Activated CD8-positive, alpha-beta memory T cell treated with anti-CD3 and anti-CD28 coated beads, Interleukin-2, amount 50 U/mL, for 24 hours (primary cell): Measurements from ENCODE around the gene TAS2R60.
"Not testable (repeated sequence)": the region's sequence is repeated elsewhere in the genome, so short reads cannot be mapped to it uniquely, and the experiment has no call there.

Experiments used
- DNase-seq: peaks from one replicate; pipeline ENCODE4 v3.0.0-alpha.2; 2020; ENCODE audit errors: extremely low read depth

Gene TAS2R60

DNA sequence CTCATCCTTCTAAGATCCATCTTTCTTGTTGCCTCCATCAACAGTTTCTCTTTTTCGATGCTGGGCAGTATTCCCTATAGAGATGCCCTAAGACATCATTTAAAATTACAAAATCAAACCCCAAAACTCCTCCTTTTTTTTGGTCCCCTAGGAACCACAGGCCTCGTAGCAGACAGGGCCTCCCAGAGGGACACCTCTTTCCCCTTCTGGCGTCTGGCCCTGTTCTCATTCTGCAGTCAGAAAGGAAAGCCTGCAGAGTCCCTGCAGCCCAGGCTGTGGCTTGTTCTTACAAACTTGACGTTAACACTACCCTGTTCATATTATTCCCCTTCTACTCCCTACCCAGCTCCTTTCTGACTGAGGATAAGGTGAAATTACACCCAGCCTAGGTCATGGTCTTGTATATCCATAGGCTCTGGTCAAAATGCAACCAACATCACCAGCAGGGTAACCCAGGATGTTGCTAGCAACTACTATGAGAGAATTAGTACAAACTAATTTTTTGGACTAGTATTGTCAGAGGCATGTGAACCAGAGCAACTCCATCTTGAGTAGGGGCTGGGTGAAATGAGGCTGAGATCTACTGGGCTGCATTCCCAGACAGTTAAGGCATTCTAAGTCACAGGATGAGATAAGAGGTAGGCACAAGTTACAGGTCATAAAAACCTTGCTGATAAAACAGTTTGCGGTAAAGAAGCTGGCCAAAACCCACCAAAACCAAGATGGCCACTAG, 31.1 kb upstream of the TAS2R60 start:
- no peak for DNase-seq

DNA sequence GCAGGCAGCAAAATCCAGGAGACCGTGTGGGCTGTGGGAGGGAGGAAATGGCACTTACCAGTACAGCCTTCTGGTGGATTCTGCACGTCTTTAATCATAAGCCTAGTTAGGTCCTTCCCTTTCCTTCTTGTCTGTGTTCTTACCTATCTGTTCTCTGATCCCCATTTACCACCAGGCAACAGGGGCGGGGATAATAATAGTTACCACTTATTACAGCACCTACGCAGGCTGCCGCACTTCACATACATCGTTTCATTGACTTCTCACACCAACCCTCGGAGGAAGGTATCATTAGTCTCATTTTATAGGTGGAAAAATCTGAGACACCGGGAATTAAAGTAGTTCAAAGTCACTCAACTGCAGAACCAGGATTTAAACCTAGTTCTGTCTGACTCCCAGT, 30.1 kb upstream of the TAS2R60 start:
- DNase-seq, result no peak

- DNase-seq, result not testable (repeated sequence)
Measured at GRCh38 chr7:143415209-143415608, 28.0 kb upstream of the TAS2R60 start.

- DNase-seq, result no peak
Measured at GRCh38 chr7:143415742-143416397, 27.4 kb upstream of the TAS2R60 start.

- DNase-seq, result no peak
Measured at GRCh38 chr7:143416565-143417149, 26.6 kb upstream of the TAS2R60 start.

- no peak for DNase-seq
Measured at GRCh38 chr7:143417734-143418383, 25.4 kb upstream of the TAS2R60 start.

- no peak for DNase-seq
Measured at GRCh38 chr7:143418681-143419458, 24.4 kb upstream of the TAS2R60 start.

GRCh38 chr7:143419880-143420279, 23.4 kb upstream of the TAS2R60 start:
- no peak for DNase-seq

DNA sequence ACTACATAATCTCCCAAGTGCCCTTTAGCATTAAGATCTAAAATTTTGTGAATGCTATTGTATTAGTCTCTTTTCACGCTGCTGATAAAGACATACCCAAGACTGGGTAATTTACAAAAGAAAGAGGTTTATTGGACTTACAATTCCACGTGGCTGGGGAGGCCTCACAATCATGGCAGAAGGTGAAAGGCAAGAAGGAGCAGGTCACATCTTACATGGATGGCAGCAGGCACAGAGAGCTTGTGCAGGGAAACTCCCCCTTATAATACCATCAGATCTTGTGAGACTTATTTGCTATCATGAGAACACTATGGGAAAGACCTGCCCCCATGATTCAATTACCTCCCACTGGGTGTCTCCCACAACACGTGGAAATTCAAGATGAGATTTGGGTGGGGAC, 22.6 kb upstream of the TAS2R60 start:
- not testable (repeated sequence) for DNase-seq

DNA sequence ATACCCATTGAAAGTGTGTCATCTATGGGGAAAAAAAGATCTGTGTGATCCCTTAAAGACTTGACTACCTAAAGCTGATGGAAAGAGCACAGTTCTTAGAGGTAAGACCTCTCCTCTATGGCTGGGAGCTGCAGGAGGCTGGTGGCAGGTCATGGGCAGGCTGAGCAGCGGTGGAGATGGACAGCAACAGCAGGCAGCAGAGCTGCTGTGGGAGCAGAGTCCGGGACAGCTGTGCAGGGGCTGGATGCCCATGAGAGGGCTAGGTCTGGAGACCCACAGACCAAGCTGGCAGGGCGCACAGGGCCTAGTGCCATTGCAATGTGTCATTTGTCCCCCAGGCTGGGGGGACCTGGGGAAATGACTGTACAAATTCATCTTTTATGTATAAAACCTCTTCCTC, 21.2 kb upstream of the TAS2R60 start:
- no peak for DNase-seq

DNA sequence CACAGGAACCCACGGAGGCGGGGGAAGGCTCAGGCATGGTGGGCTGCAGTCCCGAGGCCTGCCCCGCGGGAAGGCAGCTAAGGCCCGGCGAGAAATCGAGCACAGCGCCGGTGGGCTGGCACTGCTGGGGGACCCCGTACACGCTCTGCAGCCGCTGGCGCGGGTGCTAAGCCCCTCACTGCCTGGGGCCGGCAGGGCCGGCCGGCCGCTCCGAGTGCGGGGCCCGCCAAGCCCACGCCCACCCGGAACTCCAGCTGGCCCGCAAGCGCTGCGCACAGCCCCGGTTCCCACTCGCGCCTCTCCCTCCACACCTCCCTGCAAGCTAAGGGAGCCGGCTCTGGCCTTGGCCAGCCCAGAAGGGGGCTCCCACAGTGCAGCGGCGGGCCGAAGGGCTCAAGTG, 18.8 kb upstream of the TAS2R60 start:
- not testable (repeated sequence) for DNase-seq

GRCh38 chr7:143426479-143427142, 16.6 kb upstream of the TAS2R60 start:
- no peak for DNase-seq

- no peak for DNase-seq
Measured at GRCh38 chr7:143429770-143430698, 13.2 kb upstream of the TAS2R60 start.

DNA sequence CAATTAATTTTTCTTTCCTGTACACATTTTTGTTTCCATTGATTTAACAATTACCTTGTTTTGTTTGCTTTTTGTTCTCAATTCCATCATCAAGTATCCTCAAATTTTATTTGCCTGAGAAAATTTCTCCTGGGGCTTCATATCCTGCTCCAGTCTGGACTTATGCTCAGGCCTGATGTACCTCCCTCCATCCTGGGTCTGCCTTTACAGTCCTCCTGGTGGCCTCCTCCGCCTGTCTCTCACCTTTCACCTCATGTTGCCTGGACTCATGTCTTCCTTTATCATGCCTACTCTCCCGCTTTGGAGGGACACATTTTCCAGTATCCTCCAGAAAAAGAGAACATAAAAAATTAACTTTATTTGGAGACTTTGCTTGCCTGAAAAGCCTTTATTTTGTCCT, 12.1 kb upstream of the TAS2R60 start:
- DNase-seq, result no peak

DNA sequence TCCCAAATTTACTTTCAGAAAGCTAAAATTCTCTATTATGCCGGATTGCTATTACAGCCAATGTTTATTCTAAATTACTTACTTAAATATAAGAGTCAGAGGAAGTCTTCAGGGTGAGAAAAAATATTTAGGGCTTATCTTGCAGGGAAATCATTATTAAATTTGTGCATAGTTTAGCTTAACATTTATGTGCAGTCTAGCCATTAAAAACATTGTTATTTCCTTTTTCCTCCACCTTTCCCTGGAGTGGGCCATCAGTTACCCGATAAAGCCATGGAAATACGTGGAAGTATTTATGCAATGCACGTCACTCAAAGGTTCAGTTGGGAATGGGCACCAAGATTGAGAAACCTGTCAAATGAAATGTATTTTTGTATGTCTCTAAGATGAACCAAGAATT, 9.5 kb upstream of the TAS2R60 start:
- no peak for DNase-seq

DNA sequence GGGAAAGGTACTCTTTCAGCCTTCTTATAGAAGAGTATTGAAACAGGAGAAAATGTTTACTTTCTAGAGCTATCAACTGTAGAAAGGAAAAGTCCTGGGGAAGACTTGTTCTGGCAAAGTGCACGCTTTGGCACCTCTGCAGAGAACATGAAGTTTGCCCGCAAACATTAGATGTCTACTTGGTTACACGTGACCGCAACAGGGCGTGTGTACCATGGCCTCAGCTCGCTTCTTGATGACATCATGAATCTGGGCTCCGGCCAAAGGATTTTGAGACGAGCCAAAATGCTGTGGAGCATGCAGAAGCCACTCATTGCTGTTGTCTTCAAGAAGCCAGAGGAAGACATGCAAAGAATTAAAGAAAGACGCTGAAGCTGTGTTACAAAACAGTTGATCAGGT, 8.6 kb upstream of the TAS2R60 start:
- DNase-seq, result no peak

DNA sequence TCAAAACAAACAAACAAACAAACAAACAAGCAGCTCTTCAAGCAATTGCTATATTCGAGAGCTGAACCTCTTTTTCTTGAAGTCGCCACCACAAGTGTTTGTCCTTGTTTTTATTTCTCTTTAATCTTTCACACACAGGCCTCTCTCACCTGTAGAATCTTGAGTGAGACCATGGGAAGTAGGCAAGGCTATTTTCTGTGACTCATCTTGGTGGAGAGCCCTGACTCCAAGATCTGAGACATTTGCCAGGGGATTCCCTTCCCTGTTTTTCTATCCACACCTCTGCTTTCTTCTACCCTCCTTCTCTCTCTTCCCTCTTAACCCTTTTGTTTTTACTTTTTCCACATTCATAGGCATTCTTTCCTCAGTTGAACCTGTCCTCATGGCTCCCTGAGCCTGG, 8.0 kb upstream of the TAS2R60 start:
- DNase-seq, result no peak

- DNase-seq, result no peak
Measured at GRCh38 chr7:143436325-143436946, 6.8 kb upstream of the TAS2R60 start.

GRCh38 chr7:143437578-143437977, 5.7 kb upstream of the TAS2R60 start:
- DNase-seq, result no peak

- DNase-seq, result no peak
Measured at GRCh38 chr7:143439866-143440265, 3.4 kb upstream of the TAS2R60 start.
